GM12878 (cell line): ENCODE results near the gene CCDC117. TPM values are rescaled to one million over a fixed set of nuclear protein-coding genes. Genes with fewer than 3 reads are reported as not detected.

ENCODE experiments used
- BACH1 ChIP-seq: fragments of 450-650 bp; IDR thresholded peaks from 2 replicates; pipeline ENCODE4 v1.6.1; 2017; ENCODE audit warnings: mild to moderate bottlenecking, borderline replicate concordance
- BCL11A ChIP-seq: IDR thresholded peaks from 2 replicates; pipeline ENCODE4 v1.6.1; 2011; ENCODE audit warnings: low read depth, low read length
- BCL3 ChIP-seq: IDR thresholded peaks from 2 replicates; pipeline ENCODE4 v1.6.1; 2011; ENCODE audit warnings: borderline replicate concordance, low read depth, mild to moderate bottlenecking, moderate library complexity, low read length; ENCODE audit not compliant: insufficient read depth, poor library complexity, severe bottlenecking
- BRCA1 ChIP-seq: IDR thresholded peaks from 2 replicates; pipeline ENCODE4 v1.6.1; 2011; ENCODE audit warnings: low read depth, low read length, improper control_type of control experiment
- CBFB ChIP-seq: IDR thresholded peaks from 2 replicates; pipeline ENCODE4 v1.6.1; 2016; ENCODE audit warnings: antibody characterized with exemption, low read depth
- CREB1 ChIP-seq: IDR thresholded peaks from 2 replicates; pipeline ENCODE4 v1.6.1; 2012; ENCODE audit warnings: low read depth, mild to moderate bottlenecking, inconsistent platforms
- GATAD2B ChIP-seq: fragments of 450-650 bp; conservative IDR thresholded peaks from 2 replicates; pipeline ENCODE4 v1.6.1; 2017; ENCODE audit warnings: low read depth, mild to moderate bottlenecking, moderate library complexity
- LARP7 ChIP-seq: fragments of 450-650 bp; IDR thresholded peaks from 2 replicates; pipeline ENCODE4 v1.6.1; 2017; ENCODE audit warnings: mild to moderate bottlenecking
- MTA3 ChIP-seq: IDR thresholded peaks from 2 replicates; pipeline ENCODE4 v1.6.1; 2012; ENCODE audit warnings: low read length, inconsistent platforms, borderline replicate concordance
- NBN ChIP-seq: fragments of 450-650 bp; IDR thresholded peaks from 2 replicates; pipeline ENCODE4 v1.6.1; 2016
- NKRF ChIP-seq: fragments of 450-650 bp; conservative IDR thresholded peaks from 2 replicates; pipeline ENCODE4 v1.6.1; 2017; ENCODE audit warnings: mild to moderate bottlenecking, moderate library complexity
- PAX5 ChIP-seq: IDR thresholded peaks from 2 replicates; pipeline ENCODE4 v1.6.1; 2011; ENCODE audit warnings: low read depth, low read length, borderline replicate concordance
- RCOR1 ChIP-seq: conservative IDR thresholded peaks from 2 replicates; pipeline ENCODE4 v1.6.1; 2012; ENCODE audit warnings: low read depth, low read length, improper control_type of control experiment
- SKIL ChIP-seq: fragments of 450-650 bp; IDR thresholded peaks from 2 replicates; pipeline ENCODE4 v1.6.1; 2017; ENCODE audit warnings: mild to moderate bottlenecking, low read depth, inconsistent platforms; ENCODE audit not compliant: poor library complexity, severe bottlenecking
- SREBF2 ChIP-seq: IDR thresholded peaks from 2 replicates; pipeline ENCODE4 v1.6.1; 2012; ENCODE audit warnings: mild to moderate bottlenecking, low read length
- TARDBP ChIP-seq: IDR thresholded peaks from 2 replicates; pipeline ENCODE4 v1.6.1; 2016; ENCODE audit warnings: borderline replicate concordance
- ZNF622 ChIP-seq: fragments of 450-650 bp; IDR thresholded peaks from 2 replicates; pipeline ENCODE4 v1.6.1; 2017; ENCODE audit warnings: mild to moderate bottlenecking, inconsistent platforms
- polyA plus RNA-seq, 11 experiments: library from polyadenylated mRNA; depleted of rRNA in 4 of 11; unstranded in 6 of 11; stranded (reverse) in 5 of 11; fragments of >200 nt; fragmentation: Nextera tagmentation in 4 of 11; fragmentation: Illumina TruSeq in 1 of 11; extraction: Ambion mirVana in 4 of 11; extraction: Trizol in 1 of 11; gene quantifications; 1 replicate in 1 of 11; 2 replicates in 10 of 11; pipeline versions ENCODE4 v1.2.1 to v1.2.3, GENCODE V29; 2011 to 2016; ENCODE audit warnings: inconsistent platforms in 2 of 11, missing spikeins in 2 of 11, low read depth in 1 of 11
- total RNA-seq, 4 experiments: library from RNA; depleted of rRNA in 3 of 4; stranded (reverse); fragments of >200 nt in 3 of 4; fragmentation: Illumina TruSeq in 1 of 4; extraction: Trizol in 1 of 4; gene quantifications; 2 replicates each; pipeline versions ENCODE4 v1.2.1 to v1.2.3, GENCODE V29; 2013 to 2021
- TF ChIP-seq, protein P1 (sequence below): IDR thresholded peaks from 2 replicates; pipeline ENCODE4 v1.6.1; 2012; ENCODE audit warnings: improper control_type of control experiment, low read depth, low read length; ENCODE audit not compliant: insufficient replicate concordance

CCDC117 gene
- total and polyA plus RNA-seq, 10 of the 15 experiments (the other 5 are each of a cell fraction or from before 2014, with no cell fraction given) = 6.3 to 32.2 (median 20.6) TPM

DNA sequence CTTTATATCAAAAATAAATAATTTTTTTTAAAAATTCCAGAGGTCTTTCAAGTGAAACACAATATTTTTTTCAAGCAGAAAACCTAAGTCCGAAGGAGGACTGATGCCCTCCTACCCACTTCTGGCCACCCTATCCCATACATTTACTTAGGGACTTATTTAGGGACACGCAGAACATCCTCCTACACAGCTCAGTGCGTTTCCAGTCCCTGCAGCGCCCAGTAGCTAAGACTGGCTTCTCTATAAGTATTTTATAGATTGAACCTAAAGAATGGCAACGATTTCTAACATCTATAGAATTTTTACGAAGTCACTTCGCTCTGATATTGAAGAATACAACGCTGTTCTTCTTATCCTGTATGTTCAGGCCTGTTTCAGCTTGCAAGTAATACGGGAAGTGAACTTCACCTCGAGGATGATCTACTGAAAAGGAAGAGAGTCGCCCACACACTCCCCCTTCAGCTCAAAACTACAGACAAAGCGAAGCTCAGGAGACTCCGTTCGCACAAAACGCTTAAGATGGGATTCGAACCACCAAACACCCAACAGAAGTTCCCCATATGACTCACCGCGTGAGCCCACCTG, 31.2 kb upstream of the CCDC117 start (continued):
- no peak for TF ChIP-seq PAX5
- peak; percentile 53 for TF ChIP-seq NBN
- TF ChIP-seq ZNF622 = no peak
- TF ChIP-seq, protein P1, sequence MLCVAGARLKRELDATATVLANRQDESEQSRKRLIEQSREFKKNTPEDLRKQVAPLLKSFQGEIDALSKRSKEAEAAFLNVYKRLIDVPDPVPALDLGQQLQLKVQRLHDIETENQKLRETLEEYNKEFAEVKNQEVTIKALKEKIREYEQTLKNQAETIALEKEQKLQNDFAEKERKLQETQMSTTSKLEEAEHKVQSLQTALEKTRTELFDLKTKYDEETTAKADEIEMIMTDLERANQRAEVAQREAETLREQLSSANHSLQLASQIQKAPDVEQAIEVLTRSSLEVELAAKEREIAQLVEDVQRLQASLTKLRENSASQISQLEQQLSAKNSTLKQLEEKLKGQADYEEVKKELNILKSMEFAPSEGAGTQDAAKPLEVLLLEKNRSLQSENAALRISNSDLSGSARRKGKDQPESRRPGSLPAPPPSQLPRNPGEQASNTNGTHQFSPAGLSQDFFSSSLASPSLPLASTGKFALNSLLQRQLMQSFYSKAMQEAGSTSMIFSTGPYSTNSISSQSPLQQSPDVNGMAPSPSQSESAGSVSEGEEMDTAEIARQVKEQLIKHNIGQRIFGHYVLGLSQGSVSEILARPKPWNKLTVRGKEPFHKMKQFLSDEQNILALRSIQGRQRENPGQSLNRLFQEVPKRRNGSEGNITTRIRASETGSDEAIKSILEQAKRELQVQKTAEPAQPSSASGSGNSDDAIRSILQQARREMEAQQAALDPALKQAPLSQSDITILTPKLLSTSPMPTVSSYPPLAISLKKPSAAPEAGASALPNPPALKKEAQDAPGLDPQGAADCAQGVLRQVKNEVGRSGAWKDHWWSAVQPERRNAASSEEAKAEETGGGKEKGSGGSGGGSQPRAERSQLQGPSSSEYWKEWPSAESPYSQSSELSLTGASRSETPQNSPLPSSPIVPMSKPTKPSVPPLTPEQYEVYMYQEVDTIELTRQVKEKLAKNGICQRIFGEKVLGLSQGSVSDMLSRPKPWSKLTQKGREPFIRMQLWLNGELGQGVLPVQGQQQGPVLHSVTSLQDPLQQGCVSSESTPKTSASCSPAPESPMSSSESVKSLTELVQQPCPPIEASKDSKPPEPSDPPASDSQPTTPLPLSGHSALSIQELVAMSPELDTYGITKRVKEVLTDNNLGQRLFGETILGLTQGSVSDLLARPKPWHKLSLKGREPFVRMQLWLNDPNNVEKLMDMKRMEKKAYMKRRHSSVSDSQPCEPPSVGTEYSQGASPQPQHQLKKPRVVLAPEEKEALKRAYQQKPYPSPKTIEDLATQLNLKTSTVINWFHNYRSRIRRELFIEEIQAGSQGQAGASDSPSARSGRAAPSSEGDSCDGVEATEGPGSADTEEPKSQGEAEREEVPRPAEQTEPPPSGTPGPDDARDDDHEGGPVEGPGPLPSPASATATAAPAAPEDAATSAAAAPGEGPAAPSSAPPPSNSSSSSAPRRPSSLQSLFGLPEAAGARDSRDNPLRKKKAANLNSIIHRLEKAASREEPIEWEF = no peak
- peak; percentile 51 for TF ChIP-seq SKIL
- no peak for TF ChIP-seq CREB1
- no peak; the same call in 1 of the 2 replicates for TF ChIP-seq GATAD2B
- TF ChIP-seq LARP7 = no peak
- no peak for TF ChIP-seq BCL3
- no peak for TF ChIP-seq CBFB
- TF ChIP-seq BRCA1 = no peak
- no peak for TF ChIP-seq MTA3
- TF ChIP-seq BACH1 = no peak
- TF ChIP-seq BCL11A = no peak
- TF ChIP-seq TARDBP = no peak
- peak; percentile 90 for TF ChIP-seq NKRF
- no peak for TF ChIP-seq RCOR1
- no peak for TF ChIP-seq SREBF2
